ENCODE data around the gene MYO1D. TPM values are rescaled to one million over a fixed set of nuclear protein-coding genes. Genes with fewer than 3 reads are reported as not detected.

Gene MYO1D
- total RNA-seq, 3 donors from 2014 or later: 166 to 495 (median 256) TPM

GRCh38 chr17:32513579-32513978 is 363.3 kb downstream of the MYO1D start:
- no peak for TF ChIP-seq CTCF (IDR thresholded peaks at IDR 0.05)
- no peak overlapping the region for H3K4me3 ChIP-seq
- no peak for ATAC-seq
- H3K36me3 ChIP-seq (ENCODE audit: low read depth): no peaks in the 10 kb centered on the region
- intact Hi-C loops (cut with DNase I, micrococcal nuclease): no loop called here
- no peak for DNase-seq
- H3K9me3 ChIP-seq: no peaks in the 10 kb centered on the region
- H3K4me1 ChIP-seq (ENCODE audit: low read depth): no peaks in the 10 kb centered on the region

GRCh38 chr17:32512328-32512727 is 364.6 kb downstream of the MYO1D start:
- no peak for DNase-seq
- Histone ChIP-seq H3K4me3 (no peak overlapping the region), H3K4me1 (ENCODE audit: low read depth) (no peaks in the 10 kb centered on the region), H3K9me3 (no peaks in the 10 kb centered on the region), H3K36me3 (ENCODE audit: low read depth) (no peaks in the 10 kb centered on the region)
- ATAC-seq: peak; percentile 15
- no peak for TF ChIP-seq CTCF (IDR thresholded peaks at IDR 0.05)
- intact Hi-C loops (cut with DNase I, micrococcal nuclease): no loop called here

- no peak for DNase-seq
- no peak for TF ChIP-seq CTCF (IDR thresholded peaks at IDR 0.05)
- Histone ChIP-seq H3K4me1 (ENCODE audit: low read depth) (no peaks in the 10 kb centered on the region), H3K9me3 (no peaks in the 10 kb centered on the region), H3K4me3 (no peak overlapping the region), H3K36me3 (ENCODE audit: low read depth) (no peaks in the 10 kb centered on the region)
- ATAC-seq: no peak
- intact Hi-C loops (cut with DNase I, micrococcal nuclease): no loop called here
These were observed 366.5 kb downstream of the MYO1D start for GRCh38 chr17:32510466-32510865.

GRCh38 chr17:32508926-32509325 is 368.0 kb downstream of the MYO1D start:
- no peak for ATAC-seq
- TF ChIP-seq CTCF (IDR thresholded peaks at IDR 0.05): no peak
- Histone ChIP-seq H3K4me3 (no peak overlapping the region), H3K9me3 (no peaks in the 10 kb centered on the region), H3K36me3 (ENCODE audit: low read depth) (no peaks in the 10 kb centered on the region), H3K4me1 (ENCODE audit: low read depth) (peaks cover 11% of the 10 kb centered on the region)
- intact Hi-C loops (cut with DNase I, micrococcal nuclease): no loop called here
- DNase-seq: no peak

GRCh38 chr17:32504166-32504990 is 372.5 kb downstream of the MYO1D start:
- intact Hi-C loops (cut with DNase I, micrococcal nuclease): no loop called here
- H3K36me3 ChIP-seq (ENCODE audit: low read depth): no peaks in the 10 kb centered on the region
- DNase-seq (peak in 2 of 3 donors; percentile 39 to 69), ATAC-seq (peak; percentile 22)
- TF ChIP-seq CTCF (IDR thresholded peaks at IDR 0.05): no peak
- H3K4me3 ChIP-seq: no peak overlapping the region
- peaks cover 11% of the 10 kb centered on the region for H3K4me1 ChIP-seq (ENCODE audit: low read depth)
- H3K9me3 ChIP-seq: no peaks in the 10 kb centered on the region
